HG03159 (cell line): ENCODE results near the gene FIP1L1.
A peak's percentile ranks its signal among the peaks of the same experiment; 100 is the strongest.
"Not testable (repeated sequence)": the region's sequence is repeated elsewhere in the genome, so short reads cannot be mapped to it uniquely, and the experiment has no call there.

ENCODE experiments used
- ATAC-seq: cut with Tn5 transposase; IDR thresholded peaks from one replicate; pipeline ENCODE4 v1.9.1; 2021; ENCODE audit warnings: mild to moderate bottlenecking, moderate library complexity; ENCODE audit not compliant: unreplicated experiment

Gene FIP1L1

DNA sequence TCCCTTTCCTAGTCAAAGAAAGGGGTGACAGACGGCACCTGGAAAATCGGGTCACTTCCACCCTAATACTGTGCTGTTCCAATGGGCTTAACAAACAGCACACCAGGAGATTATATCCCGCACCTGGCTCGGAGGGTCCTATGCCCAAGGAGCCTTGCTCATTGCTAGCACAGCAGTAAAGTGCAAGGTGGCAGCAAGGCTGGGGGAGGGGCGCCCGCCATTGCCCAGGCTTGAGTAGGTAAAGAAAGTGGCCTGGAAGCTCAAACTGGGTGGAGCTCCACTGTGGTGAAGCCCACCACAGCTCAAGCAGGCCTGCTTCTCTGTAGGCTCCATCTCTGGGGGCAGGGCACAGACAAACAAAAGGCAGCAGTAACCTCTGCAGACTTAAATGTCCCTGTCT lies 89.1 kb downstream of the FIP1L1 start:
- ATAC-seq, result not testable (repeated sequence)

DNA sequence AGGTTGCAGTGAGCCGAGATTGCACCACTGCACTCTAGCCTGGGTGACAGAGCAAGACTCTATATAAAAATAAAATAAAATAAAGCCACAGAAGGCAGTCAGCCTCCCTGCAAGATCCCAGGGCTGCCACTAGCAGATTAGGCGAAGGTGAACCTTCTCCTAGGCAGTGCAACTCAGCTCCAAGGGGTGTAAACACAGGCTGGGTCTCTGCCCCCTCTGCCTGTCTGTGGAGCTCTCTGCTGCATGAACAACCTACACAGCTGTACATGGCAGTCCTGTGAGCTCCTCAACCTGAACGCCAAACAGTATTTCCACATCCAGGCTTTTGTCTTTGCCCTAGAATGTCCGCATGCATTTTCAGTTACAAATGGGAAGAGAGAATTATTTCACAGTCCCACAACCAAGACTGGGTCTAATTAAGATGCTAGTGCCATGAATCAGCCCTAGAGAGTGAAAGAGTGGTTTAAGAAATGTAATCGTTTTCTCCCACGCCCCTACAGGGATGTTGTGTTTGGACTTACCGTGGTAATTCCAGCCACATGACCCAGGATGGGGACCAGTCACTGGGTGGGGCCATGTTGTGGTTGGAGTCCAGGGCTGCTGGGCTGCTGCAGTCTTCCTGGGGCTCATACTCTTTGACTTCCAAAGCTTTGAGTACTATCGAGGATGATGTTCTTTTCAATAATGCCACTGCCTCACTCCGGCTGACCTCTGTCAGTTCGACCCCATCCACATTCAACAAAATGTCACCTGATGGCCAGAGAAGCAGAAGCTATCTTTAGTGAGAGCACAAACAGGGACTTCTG lies 99.0 kb downstream of the FIP1L1 start:
- no peak for ATAC-seq

DNA sequence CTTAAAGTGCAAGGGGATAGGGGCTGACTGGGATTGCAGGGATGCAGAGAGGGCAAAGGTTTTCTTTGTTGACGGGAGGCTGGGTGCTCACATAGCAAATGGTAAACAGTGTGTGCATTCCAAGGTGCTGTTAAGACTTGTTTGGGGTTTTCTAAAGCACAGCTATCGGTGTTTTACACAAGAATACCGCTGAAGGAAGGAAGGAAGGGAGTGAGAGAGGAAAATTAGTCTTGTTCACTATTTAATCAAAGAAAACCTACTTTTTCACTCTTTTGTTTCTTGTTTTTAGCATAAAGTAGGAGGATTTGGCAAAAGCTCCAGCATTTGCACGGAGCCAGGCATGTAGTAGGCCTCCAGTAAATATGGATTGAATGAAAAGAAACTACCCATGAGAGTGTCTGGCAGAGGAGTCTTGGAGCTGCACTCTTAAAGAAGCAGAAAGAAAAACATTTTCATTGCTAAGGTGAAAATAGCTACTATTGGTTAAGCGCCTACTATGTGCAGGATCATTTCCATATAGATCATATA lies 99.7 kb downstream of the FIP1L1 start:
- no peak for ATAC-seq

DNA sequence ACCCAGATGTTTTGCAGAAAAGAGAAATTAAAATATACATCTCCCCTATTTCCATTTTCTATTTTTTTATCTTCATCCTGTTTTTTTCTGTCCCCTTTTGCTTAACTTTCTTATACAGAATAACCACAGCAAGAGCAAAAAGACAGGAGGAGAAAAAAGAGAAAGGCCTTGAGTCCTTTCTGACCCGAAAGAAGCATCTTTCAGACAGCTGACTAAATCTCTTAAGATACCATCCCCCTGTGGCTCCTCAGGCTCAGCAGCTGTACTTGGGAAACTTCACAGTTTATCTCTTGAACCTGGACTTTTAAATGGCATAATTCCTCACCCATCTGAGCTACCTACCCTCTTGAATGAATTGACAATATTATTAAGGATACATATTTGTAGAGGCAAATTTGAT lies 100.2 kb downstream of the FIP1L1 start:
- no peak for ATAC-seq

DNA sequence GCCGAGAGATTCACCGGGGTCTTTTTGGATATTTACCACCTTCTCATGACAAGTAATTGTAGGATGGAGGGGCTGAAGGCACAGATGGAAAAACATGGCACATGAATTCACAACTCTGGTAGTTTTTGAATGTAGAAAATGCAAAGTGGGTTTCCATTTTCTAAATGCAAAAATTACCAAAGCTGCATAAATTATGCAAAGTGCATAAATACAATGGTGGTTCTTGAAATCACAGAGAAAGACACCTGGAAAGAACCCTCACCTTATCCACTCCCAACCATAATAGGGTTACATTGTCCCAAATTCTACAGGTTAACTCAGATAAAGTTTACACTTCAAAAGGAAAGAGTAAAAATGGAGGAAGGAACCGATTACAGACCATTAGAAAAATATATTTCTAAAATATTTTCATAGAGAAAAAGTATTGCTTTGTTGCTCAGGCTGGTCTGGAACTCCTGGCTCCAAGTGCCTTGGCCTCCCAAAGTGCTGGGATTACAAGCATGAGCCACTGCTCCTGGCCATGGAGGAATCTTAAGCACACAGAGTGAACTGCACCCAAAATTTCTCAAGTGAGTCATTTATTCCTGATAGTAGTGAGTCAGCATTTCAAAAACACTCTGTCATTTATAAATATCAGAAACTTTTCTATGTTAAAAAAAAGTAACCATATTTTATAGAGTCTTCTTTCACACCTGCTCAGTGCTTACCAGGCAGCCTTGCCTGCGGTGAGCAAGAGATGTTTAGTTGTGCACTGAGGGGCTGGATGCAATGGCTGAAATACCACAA lies 101.4 kb downstream of the FIP1L1 start:
- no peak for ATAC-seq

DNA sequence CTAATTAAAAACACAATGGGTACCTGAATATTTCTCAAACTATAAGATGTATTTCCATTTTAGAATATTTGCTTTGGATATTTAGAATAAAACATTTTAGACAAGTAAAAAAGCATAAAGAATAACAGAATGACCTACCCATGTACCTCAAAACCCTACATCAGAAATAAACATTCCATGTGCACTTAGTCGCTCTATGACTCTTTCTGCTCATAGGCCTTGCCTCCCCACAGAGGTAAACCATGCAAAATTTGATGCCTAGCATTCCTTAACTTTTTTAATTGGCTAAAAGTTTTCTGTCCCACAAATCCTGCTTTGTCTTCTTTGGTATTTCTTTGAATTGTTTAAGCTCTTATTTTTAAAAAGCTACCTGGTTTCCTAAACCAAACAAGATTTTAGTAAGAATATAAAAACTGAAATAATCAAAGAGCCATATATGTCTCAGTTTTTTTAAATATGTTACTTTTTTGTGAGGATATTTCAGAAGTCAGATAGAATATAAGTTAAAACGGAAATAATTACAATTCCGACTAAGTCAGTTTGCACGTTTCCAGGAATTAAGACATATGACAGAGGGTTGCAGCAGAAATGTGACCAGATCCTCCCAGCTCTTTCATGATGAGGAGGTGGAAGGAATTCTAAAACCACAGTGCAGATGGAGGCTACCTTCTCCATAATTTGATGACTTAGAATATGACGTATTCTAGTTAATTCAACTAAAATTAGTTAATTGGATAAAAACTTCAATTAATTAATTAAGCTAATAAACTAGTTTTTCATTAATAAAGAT lies 102.5 kb downstream of the FIP1L1 start:
- ATAC-seq, result no peak

DNA sequence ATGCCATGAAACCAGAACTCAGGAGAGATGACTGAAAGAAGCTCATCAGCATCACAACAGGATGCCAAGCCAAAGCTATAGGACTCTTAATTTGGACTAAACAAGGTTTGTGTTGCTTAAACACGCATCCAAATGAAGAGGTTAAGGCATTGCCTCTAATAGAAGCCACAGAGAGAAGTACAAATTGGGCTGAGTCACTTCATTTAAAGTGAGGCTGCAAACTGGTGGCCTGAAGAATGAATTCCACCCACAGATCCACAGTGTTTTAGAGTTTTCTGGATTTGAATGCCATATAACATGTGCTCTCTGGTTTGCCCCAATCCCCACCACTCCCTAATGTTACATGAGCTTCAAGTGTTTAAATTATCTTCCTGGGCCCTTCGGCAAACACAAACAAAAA lies 103.5 kb downstream of the FIP1L1 start:
- no peak for ATAC-seq

DNA sequence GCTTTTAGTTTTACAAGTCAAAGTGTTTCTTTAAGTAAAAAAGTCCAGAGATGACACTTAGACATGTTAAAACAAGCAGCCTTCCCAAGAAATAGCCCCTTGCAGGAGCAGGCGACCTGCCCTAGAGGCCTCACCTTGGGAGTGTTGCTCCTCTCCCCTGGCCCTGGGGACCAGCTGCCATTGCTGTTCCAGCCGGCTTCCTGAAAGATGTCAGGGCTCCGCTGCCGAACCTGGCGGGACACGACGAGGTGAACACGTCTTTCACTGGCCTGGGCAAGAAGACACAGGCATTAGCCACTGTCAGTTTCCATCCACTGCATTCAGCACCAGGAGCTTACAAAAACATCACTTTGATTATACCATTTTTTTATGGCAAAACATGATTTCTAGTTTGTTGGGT lies 104.1 kb downstream of the FIP1L1 start:
- no peak for ATAC-seq

DNA sequence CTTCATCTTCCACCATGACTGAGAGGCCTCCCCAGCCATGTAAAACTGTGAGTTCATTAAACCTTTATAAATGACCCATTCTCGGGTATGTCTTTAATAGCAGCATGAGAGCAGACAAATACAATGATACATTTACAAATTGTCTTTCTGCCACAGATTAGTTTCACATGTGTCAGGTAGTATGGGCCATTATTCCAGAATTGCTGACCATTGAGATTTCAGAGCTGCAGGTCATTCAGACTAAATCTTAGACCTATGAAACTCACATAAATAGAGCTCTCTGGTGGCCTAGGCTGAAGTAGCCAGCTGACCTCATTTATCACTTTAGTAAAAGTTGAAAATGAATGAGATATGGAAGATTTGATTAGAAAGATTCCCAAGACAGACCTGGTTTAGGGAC lies 105.8 kb downstream of the FIP1L1 start:
- ATAC-seq, result no peak

DNA sequence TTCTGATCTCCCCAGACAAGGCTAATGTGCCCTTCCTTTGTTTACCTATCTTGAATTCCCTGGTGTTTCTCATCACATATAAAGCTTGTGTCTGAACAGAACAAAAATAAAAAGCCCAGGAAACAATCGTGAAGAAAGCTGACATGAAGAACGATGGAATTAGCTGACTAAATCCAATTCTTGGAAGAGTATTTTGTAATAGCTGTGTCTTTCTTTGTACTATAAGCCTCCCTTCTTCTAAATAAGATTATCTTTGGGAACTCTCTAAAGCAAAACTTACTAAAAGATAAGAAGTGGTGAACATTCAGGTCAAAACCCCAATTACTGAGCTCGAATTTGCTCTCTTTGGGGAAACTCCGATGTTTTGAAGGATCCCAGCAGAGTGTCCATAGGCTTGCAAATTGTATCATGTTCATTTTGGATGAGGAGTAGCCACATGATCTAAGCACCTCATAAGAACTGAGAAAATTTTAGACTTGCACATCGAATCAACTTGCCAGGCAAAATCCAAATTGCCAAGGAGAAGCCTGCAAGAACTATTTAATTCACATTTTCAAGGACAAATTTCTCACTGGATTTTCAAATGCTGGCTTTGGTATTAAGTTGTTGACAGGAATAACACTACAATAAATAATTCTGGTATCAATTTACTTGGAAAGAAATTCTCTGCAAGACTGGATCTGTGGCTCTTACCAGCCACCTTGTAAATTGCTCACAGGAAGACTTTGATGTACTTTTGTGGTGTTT lies 107.6 kb downstream of the FIP1L1 start:
- no peak for ATAC-seq

DNA sequence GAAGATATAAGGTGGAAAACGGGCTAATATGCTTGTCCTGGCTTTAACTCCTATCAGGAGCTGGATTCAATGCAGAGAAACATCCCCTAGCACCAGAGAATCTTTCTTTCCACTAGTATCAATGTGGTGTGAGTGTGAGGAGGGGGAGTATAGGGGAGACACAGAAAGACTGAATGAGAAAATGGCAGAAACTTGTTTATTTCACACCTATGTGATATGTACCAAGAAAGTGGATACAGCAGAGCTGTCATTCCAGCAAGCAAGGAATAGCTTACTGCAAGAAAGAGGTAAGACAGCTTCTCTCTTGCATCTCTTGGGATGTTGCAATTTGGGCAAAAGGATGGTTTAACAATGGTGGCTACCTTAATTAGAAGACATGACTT lies 108.2 kb downstream of the FIP1L1 start:
- ATAC-seq, result no peak

DNA sequence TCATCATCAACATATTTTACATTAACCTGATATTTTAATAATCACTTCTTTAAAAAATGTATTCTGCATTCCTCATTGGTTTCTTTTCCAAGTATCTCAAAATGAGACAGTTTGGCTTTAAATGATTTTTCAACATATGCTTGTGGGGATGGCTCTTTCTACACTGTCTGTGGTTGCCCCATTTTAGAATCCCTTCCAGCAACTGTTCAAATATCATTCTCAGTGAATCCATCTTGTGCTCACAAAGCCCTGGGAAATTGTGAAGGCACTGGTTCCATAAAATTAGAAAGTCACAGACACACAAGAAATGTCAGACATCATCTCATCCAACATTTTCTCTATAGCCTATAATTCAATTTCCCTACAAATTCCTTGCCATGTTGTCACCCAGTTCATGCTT lies 110.3 kb downstream of the FIP1L1 start:
- ATAC-seq, result no peak

DNA sequence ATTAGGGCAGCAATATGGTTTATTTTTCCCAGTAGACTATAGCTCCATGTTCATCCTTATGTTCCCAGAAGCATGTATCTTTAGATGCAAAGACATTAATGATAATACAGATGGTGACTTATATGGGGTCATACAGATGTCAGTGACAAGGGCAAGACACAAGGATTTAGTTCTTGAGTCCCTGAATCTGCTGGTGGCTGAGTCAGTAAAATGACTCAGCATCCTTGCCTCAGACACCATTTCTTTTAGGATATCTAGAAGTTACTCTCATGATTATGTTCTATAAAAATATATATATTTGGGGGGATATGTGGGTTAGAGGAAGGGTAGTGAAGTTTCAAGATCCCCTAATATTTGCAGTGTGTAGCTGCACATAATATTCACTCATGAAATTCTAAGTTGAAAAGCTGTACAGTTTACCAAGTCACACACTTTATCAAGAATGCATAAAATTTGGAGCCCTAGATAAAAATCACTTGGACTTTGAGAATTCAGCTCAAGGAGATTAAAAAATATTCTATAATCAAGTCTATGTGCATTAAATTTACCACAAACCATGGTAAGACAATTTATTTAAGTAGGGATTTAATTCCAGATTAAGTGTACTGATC lies 111.9 kb downstream of the FIP1L1 start:
- ATAC-seq, result no peak

DNA sequence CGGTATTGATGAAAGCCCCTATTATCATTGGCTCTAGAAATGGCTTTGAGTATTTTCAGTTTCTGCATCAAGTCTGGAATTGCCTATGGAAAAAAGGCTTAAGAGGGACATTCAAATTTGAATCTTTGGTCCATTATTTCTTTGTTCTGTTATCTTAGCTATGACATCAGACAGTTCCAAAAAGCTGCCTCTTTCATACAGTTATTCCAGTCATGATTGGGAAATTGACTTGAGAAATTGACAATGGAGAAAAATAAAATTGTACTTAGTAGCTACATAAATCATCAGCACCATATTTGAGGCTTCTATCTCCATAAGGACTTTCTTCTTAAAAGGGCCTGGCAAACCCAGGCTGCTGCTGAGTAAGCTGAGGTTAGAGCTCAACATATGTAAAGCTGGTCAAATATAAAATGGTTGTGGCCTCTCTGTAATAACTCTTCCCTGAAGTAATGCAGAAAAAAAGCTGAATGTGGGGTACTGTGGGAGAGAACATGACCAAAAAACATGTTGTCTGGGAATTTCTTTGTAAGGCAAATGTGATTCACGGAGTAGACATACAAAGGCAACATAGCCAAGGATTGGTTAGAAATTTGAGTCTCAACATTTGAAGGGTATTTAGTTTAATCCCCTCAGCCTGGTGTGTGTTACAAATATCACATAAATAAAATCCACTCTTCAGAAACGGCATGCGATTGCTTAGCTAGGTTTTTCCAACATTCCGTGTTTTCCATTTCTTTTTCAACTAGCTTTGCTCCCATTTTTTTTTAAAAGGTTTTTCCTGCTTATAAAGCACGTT lies 112.9 kb downstream of the FIP1L1 start:
- no peak for ATAC-seq

DNA sequence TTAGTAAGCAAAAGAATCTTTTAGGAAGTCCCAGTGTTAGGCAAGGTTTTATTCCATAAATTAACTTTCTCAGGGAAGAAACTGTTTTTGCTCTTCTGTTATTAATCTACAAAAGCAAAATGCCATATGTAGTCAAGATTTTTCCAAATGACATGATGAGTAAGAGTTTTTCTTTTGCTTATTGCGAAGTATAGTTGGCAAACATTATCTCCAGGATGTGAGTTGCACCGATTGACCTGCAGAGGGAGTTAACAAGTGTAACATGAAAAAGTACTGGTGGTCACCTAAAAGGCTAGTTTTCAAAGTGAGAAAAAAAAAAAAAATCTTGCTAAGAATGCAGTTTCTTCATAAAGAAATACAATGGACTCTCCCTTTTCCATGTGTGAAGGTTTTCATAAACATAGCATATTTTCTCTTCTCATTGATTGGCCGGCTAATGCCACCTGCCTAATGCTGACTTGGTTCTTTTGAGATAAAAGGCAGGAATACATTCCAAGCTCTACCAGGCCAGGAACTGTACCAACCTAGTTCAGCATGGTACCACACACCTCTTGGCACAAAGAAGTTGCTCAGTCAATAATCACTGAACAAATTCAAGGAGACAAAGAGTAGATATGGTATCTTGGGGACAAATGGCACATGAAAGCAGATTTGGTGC lies 113.7 kb downstream of the FIP1L1 start:
- peak; percentile 65 for ATAC-seq

DNA sequence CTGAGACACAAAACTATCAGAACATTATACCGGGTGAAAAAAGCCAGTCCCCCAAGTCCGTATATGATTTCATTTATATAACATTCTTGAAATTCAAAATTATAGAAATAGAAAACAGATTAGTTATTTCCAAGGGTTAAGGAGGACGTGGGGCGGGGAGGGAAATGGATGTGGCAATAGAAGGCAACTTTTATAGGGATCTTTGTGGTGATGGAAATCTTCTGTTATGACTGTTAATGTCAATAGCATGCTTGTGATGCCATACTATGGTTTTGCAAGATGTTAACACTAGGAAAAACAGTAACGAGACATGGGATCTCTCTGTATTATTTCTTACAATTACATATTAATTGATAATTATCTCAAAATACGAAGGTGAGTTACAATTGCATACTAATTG lies 117.4 kb downstream of the FIP1L1 start:
- ATAC-seq, result no peak

DNA sequence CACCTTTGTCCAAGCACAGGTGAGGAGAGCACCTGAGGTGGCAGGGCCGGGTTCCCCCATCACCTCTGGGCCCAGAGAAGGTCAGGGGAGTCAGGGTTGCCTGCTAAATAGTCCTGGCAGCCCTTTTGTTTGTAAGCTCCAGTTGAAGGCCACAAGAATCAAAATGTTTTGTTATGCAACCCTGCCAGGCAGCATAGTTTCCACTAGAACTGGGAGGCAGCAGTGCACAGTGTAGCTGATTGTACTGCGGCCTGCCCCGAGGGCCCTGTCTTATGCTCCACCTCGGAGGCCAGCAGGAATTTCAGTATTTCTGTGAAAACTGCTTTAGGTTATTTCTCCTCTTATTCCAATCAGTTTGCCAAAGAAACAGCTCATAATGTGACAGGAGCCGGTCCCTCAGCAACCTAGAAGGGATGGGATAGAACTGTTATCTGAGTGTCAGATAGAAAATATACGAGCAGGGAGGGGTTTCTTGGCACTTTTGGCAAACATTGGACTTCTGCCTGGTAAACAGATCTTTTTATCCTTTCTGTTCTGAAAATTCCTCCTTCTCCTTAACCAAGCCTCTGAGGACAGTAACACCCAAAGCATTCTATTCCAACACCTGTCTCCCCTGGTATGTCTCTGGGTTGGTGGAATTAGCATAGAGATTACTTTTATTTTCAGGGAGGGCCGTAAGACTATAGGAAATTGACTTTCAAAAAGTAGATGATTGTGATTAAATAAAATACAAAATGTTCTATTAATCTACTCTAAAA lies 120.2 kb downstream of the FIP1L1 start:
- ATAC-seq, result no peak

DNA sequence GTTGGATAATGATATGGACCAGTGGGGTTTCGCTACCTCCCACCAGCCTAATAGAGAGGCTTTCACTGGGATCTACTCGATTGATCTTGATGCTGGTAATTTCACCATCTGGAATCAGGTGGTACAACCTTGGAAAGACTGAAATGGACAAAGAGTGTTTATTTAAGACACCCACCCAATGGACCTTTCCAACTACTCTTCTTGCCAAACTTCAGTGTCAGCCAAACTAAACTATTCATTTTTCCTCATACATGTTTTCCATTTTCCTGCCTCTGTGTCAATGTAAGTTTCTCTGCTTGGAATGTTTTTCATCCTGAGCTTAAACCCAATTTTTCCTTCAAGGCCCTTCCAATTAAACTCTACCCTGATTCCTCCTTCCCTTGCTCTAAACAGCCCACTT lies 121.3 kb downstream of the FIP1L1 start:
- no peak for ATAC-seq
